ENCODE results near the gene RPL13.

RPL13 gene

GRCh38 chr16:89593841-89594240 is 33.4 kb downstream of the RPL13 start:
- TF ChIP-seq CTCF (conservative IDR thresholded peaks at IDR 0.05; ENCODE audit: low read depth, low read length): no peak
- no peak overlapping the region for H3K4me3 ChIP-seq (ENCODE audit: low read length)
- DNase-seq (ENCODE audit: low read depth): no peak

DNA sequence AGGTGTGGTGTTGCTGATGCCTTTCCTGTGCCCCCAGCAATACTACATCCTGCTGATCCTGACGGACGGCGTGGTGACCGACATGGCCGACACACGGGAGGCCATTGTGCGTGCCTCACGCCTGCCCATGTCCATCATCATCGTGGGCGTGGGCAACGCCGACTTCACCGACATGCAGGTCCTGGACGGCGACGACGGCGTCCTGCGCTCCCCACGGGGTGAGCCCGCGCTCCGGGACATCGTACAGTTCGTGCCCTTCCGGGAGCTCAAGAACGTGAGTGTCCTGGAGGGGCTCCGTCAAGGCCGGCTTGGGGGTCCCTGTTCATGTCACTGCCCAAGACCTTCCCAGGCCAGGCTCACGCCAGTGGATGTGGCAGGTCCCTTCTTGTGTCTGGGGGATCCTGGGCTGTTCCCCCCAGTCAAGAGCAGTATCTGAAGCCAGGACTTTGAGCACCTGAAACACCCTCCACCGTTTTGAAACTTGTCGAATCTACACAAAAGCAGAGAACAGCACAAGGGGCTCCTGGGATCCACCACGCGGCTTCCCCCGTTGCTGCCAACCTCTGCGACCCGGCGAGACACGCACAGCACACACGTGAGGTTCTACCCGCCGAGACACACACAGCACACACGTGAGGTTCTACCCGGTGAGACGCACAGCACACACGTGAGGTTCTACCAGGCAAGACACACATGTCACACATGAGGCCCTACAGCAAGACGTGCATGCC is 35.0 kb downstream of the RPL13 start:
- no peak for TF ChIP-seq CTCF (conservative IDR thresholded peaks at IDR 0.05; ENCODE audit: low read depth, low read length)
- DNase-seq (ENCODE audit: low read depth): no peak
- no peak overlapping the region for H3K4me3 ChIP-seq (ENCODE audit: low read length)

- H3K4me3 ChIP-seq (ENCODE audit: low read length): no peak overlapping the region
- no peak for TF ChIP-seq CTCF (conservative IDR thresholded peaks at IDR 0.05; ENCODE audit: low read depth, low read length)
- no peak for DNase-seq (ENCODE audit: low read depth)
Observed at GRCh38 chr16:89596061-89596689, 35.7 kb downstream of the RPL13 start.

GRCh38 chr16:89596957-89597649 is 36.6 kb downstream of the RPL13 start:
- TF ChIP-seq CTCF (conservative IDR thresholded peaks at IDR 0.05; ENCODE audit: low read depth, low read length): no peak
- no peak overlapping the region for H3K4me3 ChIP-seq (ENCODE audit: low read length)
- DNase-seq (ENCODE audit: low read depth): no peak

DNA sequence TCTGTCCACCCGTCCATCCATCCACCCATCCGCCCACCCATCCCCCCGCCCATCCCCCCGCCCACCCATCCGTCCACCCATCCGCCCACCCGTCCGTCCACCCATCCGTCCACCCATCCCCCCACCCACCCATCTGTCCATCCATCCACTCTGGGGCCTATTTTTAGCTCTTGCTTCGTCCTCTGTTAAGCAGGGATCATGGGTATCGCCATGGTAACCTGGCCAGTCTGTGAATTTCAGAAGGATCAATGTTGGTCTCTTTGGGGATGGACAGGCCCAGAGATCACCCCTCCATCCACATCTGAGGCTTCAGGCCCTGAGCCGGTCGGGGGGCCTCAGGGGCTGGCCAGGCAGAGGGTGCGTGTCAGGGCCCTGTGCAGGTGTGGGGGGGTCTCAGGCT is 37.7 kb downstream of the RPL13 start:
- H3K4me3 ChIP-seq (ENCODE audit: low read length): no peak overlapping the region
- peak; percentile 24 for DNase-seq (ENCODE audit: low read depth)

GRCh38 chr16:89599451-89599858 is 39.0 kb downstream of the RPL13 start:
- H3K4me3 ChIP-seq (ENCODE audit: low read length): no peak overlapping the region
- TF ChIP-seq CTCF (conservative IDR thresholded peaks at IDR 0.05; ENCODE audit: low read depth, low read length): peak; percentile 51
- no peak for DNase-seq (ENCODE audit: low read depth)

More for the DNA sequence above, 37.7 kb downstream of the RPL13 start:
- TF ChIP-seq CTCF (conservative IDR thresholded peaks at IDR 0.05; ENCODE audit: low read depth, low read length): no peak
